Measurements from ENCODE around the gene OSGEP.

Gene OSGEP

DNA sequence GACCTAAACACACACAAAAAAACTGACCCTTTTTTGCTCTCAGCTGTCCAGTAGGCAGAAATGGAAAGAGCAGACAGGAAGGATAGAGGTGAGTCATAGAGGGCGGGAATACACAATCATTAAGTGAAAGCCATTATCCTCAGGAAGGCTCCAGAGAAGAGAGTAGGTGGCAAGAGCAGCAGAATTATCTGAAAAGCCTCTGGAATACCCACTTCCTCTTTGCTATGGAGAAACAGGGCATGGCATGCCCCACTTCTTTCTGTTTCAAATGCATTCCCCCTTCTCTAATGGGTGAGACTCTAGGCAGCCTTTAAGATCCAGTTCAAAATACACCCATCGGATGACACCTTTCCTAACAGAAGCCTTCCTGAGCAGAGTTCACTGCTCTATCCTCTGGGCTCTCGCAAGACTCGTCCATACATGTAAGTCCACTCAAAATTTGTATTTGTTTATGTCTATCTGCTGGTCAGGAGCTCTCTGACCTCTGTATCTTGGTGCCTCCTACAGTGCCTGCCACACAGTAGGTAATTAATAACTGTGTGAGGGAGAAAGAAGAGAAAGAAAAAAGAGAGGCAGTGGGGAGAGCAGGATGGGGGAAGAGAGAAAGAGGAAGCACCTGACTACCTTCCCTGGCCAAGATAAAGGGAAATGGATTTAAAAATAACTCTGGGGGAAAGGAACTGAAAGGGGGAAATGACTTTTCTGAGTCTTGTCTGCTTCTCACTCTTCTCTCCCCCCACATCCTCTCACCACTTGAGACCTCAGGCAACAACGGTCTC lies 27.2 kb downstream of the OSGEP start:
- H3K27me3 ChIP-seq (ENCODE audit: control insufficient read depth, insufficient read depth, low read length): peaks cover 5% of the 10 kb centered on the region
- H3K4me2 ChIP-seq (ENCODE audit: low read length): peak overlapping the region; percentile 13
- no peaks in the 10 kb centered on the region for H3K9me3 ChIP-seq (replicated peaks; ENCODE audit: low read length)
- H3K9ac ChIP-seq (ENCODE audit: low read depth, low read length): no peak overlapping the region
- H3K4me3 ChIP-seq (ENCODE audit: low read length): no peak overlapping the region
- peaks cover 9% of the 10 kb centered on the region for H3K4me1 ChIP-seq (ENCODE audit: control insufficient read depth, insufficient read depth, low read length)
- H3K36me3 ChIP-seq (ENCODE audit: insufficient read depth, low read length): no peaks in the 10 kb centered on the region

DNA sequence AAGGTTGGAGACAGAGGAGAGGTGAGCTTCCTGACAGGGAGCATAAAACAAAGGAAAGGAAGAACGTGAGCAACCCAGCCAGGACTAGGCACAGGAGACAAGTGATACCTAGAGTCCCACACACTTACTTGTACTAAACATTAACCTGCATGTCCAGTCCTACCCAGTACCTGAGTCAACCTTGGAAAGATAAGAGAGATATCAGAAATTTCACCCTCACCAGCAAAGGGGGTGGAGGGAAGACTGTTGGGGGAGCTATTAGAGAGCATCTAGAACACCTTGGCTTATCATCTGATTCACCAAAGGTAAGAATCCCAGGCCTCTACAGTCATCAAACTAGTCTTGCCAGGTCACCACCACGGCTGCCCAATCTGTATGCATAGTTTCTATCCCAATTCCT lies 29.8 kb downstream of the OSGEP start:
- no peak overlapping the region for H3K4me2 ChIP-seq (ENCODE audit: low read length)
- no peaks in the 10 kb centered on the region for H3K36me3 ChIP-seq (ENCODE audit: insufficient read depth, low read length)
- peaks cover 4% of the 10 kb centered on the region for H3K4me1 ChIP-seq (ENCODE audit: control insufficient read depth, insufficient read depth, low read length)
- peaks cover 5% of the 10 kb centered on the region for H3K27me3 ChIP-seq (ENCODE audit: control insufficient read depth, insufficient read depth, low read length)
- H3K9ac ChIP-seq (ENCODE audit: low read depth, low read length): no peak overlapping the region
- H3K9me3 ChIP-seq (replicated peaks; ENCODE audit: low read length): no peaks in the 10 kb centered on the region
- no peak overlapping the region for H3K4me3 ChIP-seq (ENCODE audit: low read length)

DNA sequence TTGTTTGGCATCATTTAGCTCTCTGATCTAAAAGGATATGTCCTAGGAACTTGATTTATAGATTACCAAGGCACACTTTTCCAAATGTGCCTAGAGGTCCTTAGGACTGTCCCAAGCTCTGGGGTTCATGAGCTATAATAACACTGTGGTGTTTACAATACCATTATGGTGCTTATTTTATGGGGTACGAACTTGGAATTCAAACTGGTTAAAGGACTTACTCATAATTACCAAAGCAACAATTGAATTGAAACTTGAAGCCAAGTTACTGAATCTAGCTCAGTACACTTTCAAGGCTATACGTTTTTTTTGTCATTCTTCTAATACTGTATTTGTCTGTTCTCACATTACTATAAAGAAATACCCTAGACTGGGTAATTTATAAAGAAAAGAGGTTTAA lies 31.7 kb downstream of the OSGEP start:
- H3K4me2 ChIP-seq (ENCODE audit: low read length): no peak overlapping the region
- no peaks in the 10 kb centered on the region for H3K36me3 ChIP-seq (ENCODE audit: insufficient read depth, low read length)
- peaks cover 5% of the 10 kb centered on the region for H3K27me3 ChIP-seq (ENCODE audit: control insufficient read depth, insufficient read depth, low read length)
- H3K4me1 ChIP-seq (ENCODE audit: control insufficient read depth, insufficient read depth, low read length): peaks cover 4% of the 10 kb centered on the region
- H3K4me3 ChIP-seq (ENCODE audit: low read length): no peak overlapping the region
- no peaks in the 10 kb centered on the region for H3K9me3 ChIP-seq (replicated peaks; ENCODE audit: low read length)
- H3K9ac ChIP-seq (ENCODE audit: low read depth, low read length): no peak overlapping the region

DNA sequence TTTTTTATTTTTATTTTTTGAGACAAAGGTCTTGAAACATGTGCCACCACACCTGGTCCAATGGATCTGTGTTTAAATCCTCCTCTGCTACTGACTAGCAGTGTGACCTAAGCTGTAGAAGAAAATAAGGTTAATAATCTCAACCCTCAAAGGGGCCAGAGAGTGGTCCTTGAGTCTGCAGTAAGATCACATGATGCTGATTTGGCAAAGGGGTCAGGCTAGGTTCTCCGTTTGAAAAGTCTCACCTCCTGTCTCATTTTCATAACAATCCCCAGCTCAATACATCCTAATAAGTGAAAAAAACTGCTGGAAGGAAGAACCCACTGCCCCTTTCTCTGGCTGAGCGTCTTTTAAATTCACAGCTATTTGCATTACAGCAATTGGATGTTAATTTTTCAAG lies 33.3 kb downstream of the OSGEP start:
- no peak overlapping the region for H3K4me3 ChIP-seq (ENCODE audit: low read length)
- H3K36me3 ChIP-seq (ENCODE audit: insufficient read depth, low read length): no peaks in the 10 kb centered on the region
- no peak overlapping the region for H3K9ac ChIP-seq (ENCODE audit: low read depth, low read length)
- H3K27me3 ChIP-seq (ENCODE audit: control insufficient read depth, insufficient read depth, low read length): peaks cover 5% of the 10 kb centered on the region
- H3K9me3 ChIP-seq (replicated peaks; ENCODE audit: low read length): no peaks in the 10 kb centered on the region
- no peaks in the 10 kb centered on the region for H3K4me1 ChIP-seq (ENCODE audit: control insufficient read depth, insufficient read depth, low read length)
- no peak overlapping the region for H3K4me2 ChIP-seq (ENCODE audit: low read length)

DNA sequence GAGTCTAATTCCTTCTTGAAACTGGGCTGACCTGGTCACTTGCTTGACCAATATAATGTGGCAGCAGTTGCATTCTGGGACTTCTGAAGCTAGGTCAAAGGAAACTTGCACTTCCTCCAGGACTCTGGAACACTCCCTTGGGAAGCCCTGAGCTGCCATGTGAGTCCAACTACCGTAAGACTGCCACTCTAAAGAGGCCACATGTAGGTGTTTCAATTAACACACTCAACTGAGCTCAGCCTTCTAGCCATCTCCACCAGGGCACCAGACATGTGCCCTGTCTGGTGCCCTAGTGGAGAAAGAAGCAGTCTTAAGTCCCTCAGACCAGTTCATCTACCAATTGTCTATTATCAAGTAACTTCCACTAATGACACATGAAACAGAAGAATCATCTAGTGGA lies 35.2 kb downstream of the OSGEP start:
- Histone ChIP-seq H3K9ac (ENCODE audit: low read depth, low read length) (no peak overlapping the region), H3K36me3 (ENCODE audit: insufficient read depth, low read length) (no peaks in the 10 kb centered on the region), H3K9me3 (replicated peaks; ENCODE audit: low read length) (no peaks in the 10 kb centered on the region), H3K4me1 (ENCODE audit: control insufficient read depth, insufficient read depth, low read length) (no peaks in the 10 kb centered on the region), H3K4me3 (ENCODE audit: low read length) (no peak overlapping the region), H3K4me2 (ENCODE audit: low read length) (no peak overlapping the region), H3K27me3 (ENCODE audit: control insufficient read depth, insufficient read depth, low read length) (no peaks in the 10 kb centered on the region)

DNA sequence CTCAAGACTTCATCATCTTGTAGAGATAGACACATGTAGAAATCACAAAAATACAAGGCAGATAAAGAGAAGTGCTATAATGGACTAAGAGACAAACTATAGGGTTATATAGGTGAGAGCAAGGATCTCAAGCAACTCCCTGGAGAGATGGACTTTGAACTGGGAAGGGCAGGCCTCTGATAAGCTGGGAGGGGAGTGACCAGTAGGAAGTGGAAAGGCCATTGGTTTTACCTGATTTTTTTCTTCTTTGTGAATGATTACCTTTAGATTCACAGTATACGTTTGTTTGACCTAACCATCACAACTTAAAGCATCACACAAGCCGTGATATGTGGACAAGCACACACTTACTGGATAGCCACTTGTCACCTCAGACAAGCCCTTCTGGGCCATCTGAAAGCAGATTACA lies 36.1 kb downstream of the OSGEP start:
- Histone ChIP-seq H3K9ac (ENCODE audit: low read depth, low read length) (no peak overlapping the region), H3K36me3 (ENCODE audit: insufficient read depth, low read length) (no peaks in the 10 kb centered on the region), H3K4me2 (ENCODE audit: low read length) (no peak overlapping the region), H3K9me3 (replicated peaks; ENCODE audit: low read length) (no peaks in the 10 kb centered on the region), H3K27me3 (ENCODE audit: control insufficient read depth, insufficient read depth, low read length) (no peaks in the 10 kb centered on the region), H3K4me3 (ENCODE audit: low read length) (no peak overlapping the region), H3K4me1 (ENCODE audit: control insufficient read depth, insufficient read depth, low read length) (peaks cover 6% of the 10 kb centered on the region)

DNA sequence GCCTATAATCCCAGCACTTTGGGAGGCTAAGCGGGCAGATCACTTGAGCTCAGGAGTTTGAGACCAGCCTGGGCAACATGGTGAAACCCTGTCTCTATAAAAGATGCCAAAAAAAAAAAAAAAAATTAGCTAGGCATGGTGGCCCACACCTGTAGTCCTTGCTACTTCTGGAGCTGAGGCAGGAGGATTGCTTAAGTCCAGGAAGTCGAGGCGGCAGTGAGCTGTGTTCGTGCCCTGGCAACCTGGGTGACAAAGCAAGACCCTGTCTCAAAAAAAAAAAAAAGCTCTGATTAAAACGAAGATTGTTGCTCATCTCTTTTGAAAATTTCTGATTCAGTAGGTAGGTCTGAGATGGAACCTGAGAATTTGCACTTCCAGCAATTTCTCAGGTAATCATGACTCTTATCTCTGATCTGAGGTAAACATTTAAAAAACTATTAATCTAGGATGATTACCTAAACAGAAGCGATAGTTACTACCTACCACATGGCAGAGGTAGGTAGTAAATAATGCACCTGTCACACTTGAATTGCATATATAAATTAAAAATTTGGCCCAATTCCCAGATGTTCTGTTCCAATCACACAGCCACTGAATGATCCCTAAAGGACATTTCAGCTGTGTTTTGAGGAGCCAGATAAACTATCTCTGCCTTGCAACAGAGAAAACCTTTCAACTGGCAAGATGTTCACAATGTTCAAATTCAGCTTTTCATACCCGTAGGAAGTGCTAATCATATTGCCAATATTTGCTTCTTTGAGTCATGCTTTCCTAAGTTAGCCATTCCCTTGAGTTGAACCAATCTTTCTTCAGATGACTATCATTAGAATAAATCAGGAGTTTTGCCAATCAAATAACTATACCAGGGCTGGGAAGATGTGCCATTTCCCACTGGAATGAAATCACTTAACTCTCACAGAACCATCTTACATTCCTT lies 37.1 kb downstream of the OSGEP start:
- no peaks in the 10 kb centered on the region for H3K36me3 ChIP-seq (ENCODE audit: insufficient read depth, low read length)
- no peak overlapping the region for H3K4me2 ChIP-seq (ENCODE audit: low read length)
- H3K27me3 ChIP-seq (ENCODE audit: control insufficient read depth, insufficient read depth, low read length): no peaks in the 10 kb centered on the region
- no peak overlapping the region for H3K4me3 ChIP-seq (ENCODE audit: low read length)
- no peaks in the 10 kb centered on the region for H3K9me3 ChIP-seq (replicated peaks; ENCODE audit: low read length)
- peaks cover 6% of the 10 kb centered on the region for H3K4me1 ChIP-seq (ENCODE audit: control insufficient read depth, insufficient read depth, low read length)
- H3K9ac ChIP-seq (ENCODE audit: low read depth, low read length): no peak overlapping the region

DNA sequence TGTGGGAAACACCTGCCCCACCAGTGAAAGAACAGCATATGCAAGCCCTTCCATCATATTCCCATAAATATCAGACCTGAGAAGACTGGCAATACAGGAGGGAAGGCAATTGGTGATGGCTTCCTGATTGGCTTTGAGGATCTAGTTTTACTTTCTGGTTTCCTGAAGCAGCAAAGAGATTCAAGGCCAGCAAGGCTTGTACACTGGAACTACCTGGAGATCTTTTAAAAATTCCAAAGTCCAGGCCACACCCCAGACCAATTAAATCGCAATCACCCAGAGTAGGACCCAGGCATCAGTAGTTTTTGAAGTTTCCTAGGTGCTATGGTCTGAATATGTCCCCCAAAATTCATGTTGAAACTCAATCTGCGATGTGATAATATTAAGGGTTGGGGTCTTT lies 38.4 kb downstream of the OSGEP start:
- H3K4me3 ChIP-seq (ENCODE audit: low read length): no peak overlapping the region
- peak overlapping the region; percentile 17 for H3K9ac ChIP-seq (ENCODE audit: low read depth, low read length)
- H3K4me2 ChIP-seq (ENCODE audit: low read length): no peak overlapping the region
- H3K27me3 ChIP-seq (ENCODE audit: control insufficient read depth, insufficient read depth, low read length): no peaks in the 10 kb centered on the region
- no peaks in the 10 kb centered on the region for H3K36me3 ChIP-seq (ENCODE audit: insufficient read depth, low read length)
- H3K4me1 ChIP-seq (ENCODE audit: control insufficient read depth, insufficient read depth, low read length): peaks cover 12% of the 10 kb centered on the region
- H3K9me3 ChIP-seq (replicated peaks; ENCODE audit: low read length): no peaks in the 10 kb centered on the region

DNA sequence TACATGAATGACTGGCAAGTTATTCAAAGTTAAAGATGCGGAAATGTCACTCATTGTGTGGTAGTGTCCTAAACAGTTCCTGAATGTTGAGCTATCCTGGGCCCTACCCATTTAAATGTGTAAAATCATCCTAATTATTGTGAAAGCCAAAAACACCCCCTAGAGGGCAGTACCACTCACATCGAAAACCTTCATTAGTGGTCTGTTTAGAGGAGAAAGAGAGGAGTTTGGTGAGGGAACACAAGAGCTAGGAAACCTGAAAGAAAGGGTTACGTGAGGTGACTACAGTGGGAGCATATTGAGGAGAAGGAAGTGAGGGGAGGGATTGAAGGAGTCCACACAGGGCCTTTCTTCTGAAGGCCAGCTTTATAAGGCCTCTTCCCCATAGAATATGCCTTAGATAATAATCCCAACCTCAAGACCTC lies 38.8 kb downstream of the OSGEP start:
- Histone ChIP-seq H3K4me2 (ENCODE audit: low read length) (no peak overlapping the region), H3K9ac (ENCODE audit: low read depth, low read length) (peak overlapping the region; percentile 17), H3K27me3 (ENCODE audit: control insufficient read depth, insufficient read depth, low read length) (no peaks in the 10 kb centered on the region), H3K36me3 (ENCODE audit: insufficient read depth, low read length) (no peaks in the 10 kb centered on the region), H3K9me3 (replicated peaks; ENCODE audit: low read length) (no peaks in the 10 kb centered on the region), H3K4me1 (ENCODE audit: control insufficient read depth, insufficient read depth, low read length) (peaks cover 12% of the 10 kb centered on the region), H3K4me3 (ENCODE audit: low read length) (no peak overlapping the region)

DNA sequence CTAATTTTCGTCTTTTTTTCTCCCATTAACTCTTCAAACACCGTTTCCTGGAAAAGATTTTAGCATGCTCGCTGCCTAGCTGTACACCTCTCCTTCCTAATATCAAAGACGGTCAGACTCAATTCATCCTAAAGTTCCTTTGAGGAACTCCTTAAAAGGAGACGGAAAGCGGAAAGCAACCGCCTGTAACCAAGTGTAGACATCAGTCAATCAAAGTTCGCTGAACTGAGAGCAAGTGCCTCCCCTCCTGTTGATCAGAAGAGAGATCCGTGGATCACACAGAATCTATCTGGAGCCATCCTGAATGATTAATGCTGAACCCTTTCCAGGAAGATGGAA lies 40.9 kb downstream of the OSGEP start:
- peaks cover 20% of the 10 kb centered on the region for H3K4me1 ChIP-seq (ENCODE audit: control insufficient read depth, insufficient read depth, low read length)
- peak overlapping the region; percentile 97 for H3K9ac ChIP-seq (ENCODE audit: low read depth, low read length)
- peak overlapping the region; percentile 98 for H3K4me3 ChIP-seq (ENCODE audit: low read length)
- H3K4me2 ChIP-seq (ENCODE audit: low read length): peak overlapping the region; percentile 92
- no peaks in the 10 kb centered on the region for H3K9me3 ChIP-seq (replicated peaks; ENCODE audit: low read length)
- H3K27me3 ChIP-seq (ENCODE audit: control insufficient read depth, insufficient read depth, low read length): no peaks in the 10 kb centered on the region
- no peaks in the 10 kb centered on the region for H3K36me3 ChIP-seq (ENCODE audit: insufficient read depth, low read length)

DNA sequence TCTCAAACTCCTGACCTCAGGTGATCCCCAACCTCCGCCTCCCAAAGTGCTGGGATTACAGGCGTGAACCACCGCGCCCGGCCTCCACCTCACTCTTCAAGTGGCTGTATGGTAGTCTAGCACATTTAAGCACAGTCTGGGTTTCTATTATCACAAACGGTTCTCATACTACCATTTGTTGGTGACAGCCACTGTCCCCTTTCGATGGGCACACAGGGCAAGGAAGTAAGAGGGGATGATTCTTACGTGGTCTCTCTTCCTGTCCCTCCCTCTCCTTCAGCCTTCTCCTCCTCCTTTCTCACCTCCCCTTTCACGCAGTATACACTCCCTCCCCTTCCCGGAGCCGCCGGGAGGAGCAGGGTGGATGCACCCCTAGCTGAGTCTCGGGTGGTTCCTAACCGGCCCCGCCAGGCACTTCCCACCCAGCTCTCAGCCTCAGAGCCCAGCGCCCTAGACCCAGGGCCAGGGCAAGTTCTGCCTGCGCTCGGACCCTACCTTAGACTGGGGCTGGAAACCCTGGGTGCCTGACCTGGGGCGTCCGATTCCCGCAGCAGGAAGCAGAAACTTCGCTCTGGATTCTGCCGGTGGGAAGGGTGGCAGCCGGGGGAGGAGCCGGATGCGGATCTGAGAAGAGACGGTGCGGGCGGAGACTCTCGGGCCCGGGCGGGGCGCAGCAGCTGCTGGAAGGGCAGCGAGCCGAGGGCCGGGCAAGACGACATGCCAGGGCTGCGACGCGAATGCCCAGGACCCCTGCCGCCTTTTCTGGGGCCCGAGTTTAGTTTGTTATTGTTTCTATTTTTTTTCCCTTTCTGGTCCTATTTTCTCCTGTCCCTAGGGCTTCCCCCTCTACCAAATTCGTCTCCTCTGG lies 41.5 kb downstream of the OSGEP start, which contains the start of gene TEP1:
Gene TEP1 (minus strand): TSS at position 626 of the 868 bp plus-strand sequence. CDS start 5,062 bp downstream, outside the sequence.
- Histone ChIP-seq H3K27me3 (ENCODE audit: control insufficient read depth, insufficient read depth, low read length) (no peaks in the 10 kb centered on the region), H3K4me3 (ENCODE audit: low read length) (peak within 1 kb of the TSS; percentile 98), H3K36me3 (ENCODE audit: insufficient read depth, low read length) (peaks cover 3% of the 10 kb centered on the region), H3K9me3 (replicated peaks; ENCODE audit: low read length) (no peaks in the 10 kb centered on the region), H3K9ac (ENCODE audit: low read depth, low read length) (peak within 1 kb of the TSS; percentile 97), H3K4me2 (ENCODE audit: low read length) (peak within 1 kb of the TSS; percentile 92), H3K4me1 (ENCODE audit: control insufficient read depth, insufficient read depth, low read length) (peaks cover 20% of the 10 kb centered on the region)
